Liver (tissue), 9 donors: Measurements from ENCODE around the gene GABRR1. TPM values are rescaled to one million over a fixed set of nuclear protein-coding genes. Genes with fewer than 3 reads are reported as not detected.

Source experiments
- DNase-seq: peaks from one replicate; pipeline ENCODE4 v3.0.0-alpha.2; 2017; ENCODE audit warnings: low spot score
- H3K27ac ChIP-seq, 2 donors: one replicate each; pipeline ENCODE4 v1.7.0; 2013; ENCODE audit warnings: inconsistent platforms in 2 of 2, low read length in 2 of 2, control low read depth in 1 of 2, low read depth in 1 of 2, mild to moderate bottlenecking in 1 of 2
- H3K27me3 ChIP-seq, 4 donors: one replicate each; pipeline versions ENCODE4 v1.6.1 to v1.7.0; 2013; ENCODE audit warnings: low read length in 3 of 4, inconsistent platforms in 1 of 4, mild to moderate bottlenecking in 1 of 4, moderate library complexity in 1 of 4; ENCODE audit not compliant: control insufficient read depth in 4 of 4, insufficient read depth in 4 of 4
- H3K36me3 ChIP-seq, 4 donors: one replicate each; pipeline versions ENCODE4 v1.6.1 to v1.7.0; 2013; ENCODE audit warnings: low read length in 3 of 4, mild to moderate bottlenecking in 3 of 4, low read depth in 1 of 4, moderate library complexity in 1 of 4; ENCODE audit not compliant: control insufficient read depth in 4 of 4, insufficient read depth in 3 of 4
- H3K4me1 ChIP-seq, 4 donors: one replicate each; pipeline versions ENCODE4 v1.6.1 to v1.7.0; 2013; ENCODE audit warnings: low read length in 3 of 4, mild to moderate bottlenecking in 3 of 4, moderate library complexity in 1 of 4; ENCODE audit not compliant: control insufficient read depth in 4 of 4, insufficient read depth in 4 of 4
- H3K4me3 ChIP-seq, 3 donors: one replicate each; pipeline versions ENCODE4 v1.6.1 to v1.7.0; 2013; ENCODE audit warnings: low read length in 3 of 3, control low read depth in 1 of 3, low read depth in 1 of 3, mild to moderate bottlenecking in 1 of 3
- H3K9ac ChIP-seq, 2 donors: one replicate each; pipeline ENCODE4 v1.7.0; 2013; ENCODE audit warnings: low read length in 2 of 2, mild to moderate bottlenecking in 2 of 2, moderate library complexity in 2 of 2, control low read depth in 1 of 2, low read depth in 1 of 2
- H3K9me3 ChIP-seq, 4 donors: one replicate each; pipeline versions ENCODE4 v1.6.1 to v1.7.0; 2013; ENCODE audit warnings: low read length in 3 of 4; ENCODE audit not compliant: control insufficient read depth in 4 of 4
- ATF3 ChIP-seq: IDR thresholded peaks from 2 replicates; pipeline ENCODE4 v1.6.1; 2016; ENCODE audit warnings: antibody characterized with exemption
- CTCF ChIP-seq: fragments of 150-350 bp; IDR thresholded peaks from 2 replicates; pipeline ENCODE4 v1.5.1; 2017; ENCODE audit warnings: improper control_type of control experiment, low read depth, low read length; ENCODE audit not compliant: missing input control
- FOXA1 ChIP-seq: IDR thresholded peaks from 2 replicates; pipeline ENCODE4 v1.6.1; 2016; ENCODE audit warnings: antibody characterized with exemption
- FOXA2 ChIP-seq: IDR thresholded peaks from 2 replicates; pipeline ENCODE4 v1.6.1; 2016; ENCODE audit warnings: antibody characterized with exemption
- GABPA ChIP-seq, 2 donors: IDR thresholded peaks in 1 of 2; conservative IDR thresholded peaks in 1 of 2; 2 replicates each; pipeline ENCODE4 v1.6.1; 2016; ENCODE audit warnings: antibody characterized with exemption in 2 of 2, mild to moderate bottlenecking in 1 of 2, moderate library complexity in 1 of 2
- HNF4A ChIP-seq, 2 donors: conservative IDR thresholded peaks; 2 replicates each; pipeline ENCODE4 v1.6.1; 2016; ENCODE audit warnings: antibody characterized with exemption in 2 of 2, mild to moderate bottlenecking in 2 of 2
- HNF4G ChIP-seq: IDR thresholded peaks from 2 replicates; pipeline ENCODE4 v1.6.1; 2016; ENCODE audit warnings: antibody characterized with exemption
- JUND ChIP-seq, 2 donors: IDR thresholded peaks; 2 replicates each; pipeline ENCODE4 v1.6.1; 2016; ENCODE audit warnings: antibody characterized with exemption in 2 of 2
- MAX ChIP-seq: IDR thresholded peaks from 2 replicates; pipeline ENCODE4 v1.6.1; 2016; ENCODE audit warnings: antibody characterized with exemption
- NR2F2 ChIP-seq: IDR thresholded peaks from 2 replicates; pipeline ENCODE4 v1.6.1; 2016; ENCODE audit warnings: antibody characterized with exemption
- RAD21 ChIP-seq, 2 donors: IDR thresholded peaks; 2 replicates each; pipeline ENCODE4 v1.6.1; 2016; ENCODE audit warnings: antibody characterized with exemption in 2 of 2, mild to moderate bottlenecking in 2 of 2
- REST ChIP-seq: IDR thresholded peaks from 2 replicates; pipeline ENCODE4 v1.6.1; 2016; ENCODE audit warnings: antibody characterized with exemption, mild to moderate bottlenecking
- RXRA ChIP-seq, 2 donors: IDR thresholded peaks; 2 replicates each; pipeline ENCODE4 v1.6.1; 2017 to 2018; ENCODE audit warnings: antibody characterized with exemption in 2 of 2, mild to moderate bottlenecking in 1 of 2
- SP1 ChIP-seq: IDR thresholded peaks from 2 replicates; pipeline ENCODE4 v1.6.1; 2018; ENCODE audit warnings: antibody characterized with exemption, mild to moderate bottlenecking
- TAF1 ChIP-seq: conservative IDR thresholded peaks from 2 replicates; pipeline ENCODE4 v1.6.1; 2016; ENCODE audit warnings: antibody characterized with exemption, mild to moderate bottlenecking
- YY1 ChIP-seq: IDR thresholded peaks from 2 replicates; pipeline ENCODE4 v1.6.1; 2016; ENCODE audit warnings: antibody characterized with exemption, mild to moderate bottlenecking
- ZBTB33 ChIP-seq: IDR thresholded peaks from 2 replicates; pipeline ENCODE4 v1.6.1; 2016; ENCODE audit warnings: antibody characterized with exemption
- WGBS: extraction: QIAGEN DNeasy Blood & Tissue Kit; methylation state at CpG from one replicate; pipeline ENCODE4 v1.1.7; 2013; 5-methylcytosine and 5-hydroxymethylcytosine counted together
- polyA plus RNA-seq, 2 donors: library from polyadenylated mRNA; stranded (reverse) in 1 of 2; unstranded in 1 of 2; fragments of 200-250 nt in 1 of 2; fragments of >200 nt in 1 of 2; fragmentation: Nextera tagmentation in 1 of 2; extraction: Ambion mirVana in 1 of 2; gene quantifications; one replicate each; pipeline versions ENCODE4 v1.2.1 to v1.2.3, GENCODE V29; 2013 to 2015
- total RNA-seq, 2 donors: library from RNA; depleted of rRNA; stranded (reverse); fragments of >200 nt; gene quantifications; one replicate each; pipeline ENCODE4 v1.2.3, GENCODE V29; 2014
- donor health status: healthy.
- donor health status: healthy.
- donor health status: healthy.
- donor health status: healthy.
- donor health status: healthy.

GABRR1 gene
- total and polyA plus RNA-seq, 4 donors = not detected

GRCh38 chr6:89216411-89216810 lies 747 bp downstream of the GABRR1 start:
- no peak for DNase-seq
- 88% methylated on average over 4 of the region's 4 CpGs for WGBS
- Histone ChIP-seq H3K36me3 (no peaks in the 10 kb centered on the region), H3K9ac (no peak overlapping the region), H3K9me3 (no peaks in the 10 kb centered on the region), H3K27me3 (no peaks in the 10 kb centered on the region), H3K4me1 (no peaks in the 10 kb centered on the region), H3K4me3 (no peak overlapping the region), H3K27ac (no peak overlapping the region)
- no peak for TF ChIP-seq ZBTB33
- TF ChIP-seq HNF4G = no peak
- no peak for TF ChIP-seq NR2F2
- no peak for TF ChIP-seq GABPA (IDR thresholded peaks at IDR 0.05 in 1 of 2, conservative IDR thresholded peaks at IDR 0.05 in 1 of 2)
- TF ChIP-seq FOXA2 = no peak
- TF ChIP-seq TAF1 = no peak
- TF ChIP-seq ATF3 = no peak
- TF ChIP-seq CTCF = no peak
- TF ChIP-seq FOXA1 = no peak
- no peak for TF ChIP-seq YY1
- no peak for TF ChIP-seq RXRA (IDR thresholded peaks at IDR 0.05)
- TF ChIP-seq SP1 = no peak
- TF ChIP-seq JUND (IDR thresholded peaks at IDR 0.05) = no peak
- no peak for TF ChIP-seq REST
- no peak for TF ChIP-seq RAD21 (IDR thresholded peaks at IDR 0.05)
- TF ChIP-seq HNF4A (conservative IDR thresholded peaks at IDR 0.05) = no peak

GRCh38 chr6:89215391-89215790 lies 1.8 kb downstream of the GABRR1 start:
- H3K27ac ChIP-seq = no peak overlapping the region
- no peaks in the 10 kb centered on the region for H3K4me1 ChIP-seq
- no peaks in the 10 kb centered on the region for H3K9me3 ChIP-seq
- H3K4me3 ChIP-seq = no peak overlapping the region
- H3K36me3 ChIP-seq = no peaks in the 10 kb centered on the region
- H3K9ac ChIP-seq = no peak overlapping the region
- no peak for DNase-seq
- H3K27me3 ChIP-seq = no peaks in the 10 kb centered on the region
- TF ChIP-seq MAX (no peak), JUND (IDR thresholded peaks at IDR 0.05) (no peak), FOXA2 (no peak), HNF4A (conservative IDR thresholded peaks at IDR 0.05) (no peak), NR2F2 (no peak), FOXA1 (no peak), YY1 (no peak), CTCF (no peak), ATF3 (no peak), REST (no peak), RAD21 (IDR thresholded peaks at IDR 0.05) (no peak), TAF1 (no peak)
